SK-N-SH treated with all-trans-retinoic acid at 6 μM for 48 hours (cell line): Measurements from ENCODE around the gene HRH2.

Source experiments
- ATAC-seq: fragments of 200-7000 bp; cut with Tn5 transposase; 3 replicates; pipeline ENCODE4 v1.9.1; 2020; ENCODE audit warnings: mild to moderate bottlenecking, moderate library complexity
- ARNTL ChIP-seq: fragments of 450-650 bp; formaldehyde crosslinking; IDR thresholded peaks from 2 replicates; pipeline ENCODE4 v1.5.0; 2020; ENCODE audit warnings: low read depth, mild to moderate bottlenecking, moderate library complexity, borderline replicate concordance
- BACH2 ChIP-seq: fragments of 250-450 bp; sonication (Bioruptor Pico); IDR thresholded peaks from 2 replicates; pipeline ENCODE4 v1.9.0; 2021; ENCODE audit warnings: mild to moderate bottlenecking, borderline replicate concordance
- CSDC2 ChIP-seq: fragments of 250-450 bp; sonication (Bioruptor Pico); IDR thresholded peaks from 2 replicates; pipeline ENCODE4 v1.5.0; 2020; ENCODE audit warnings: mild to moderate bottlenecking, moderate library complexity
- CSRNP3 ChIP-seq: fragments of 250-450 bp; sonication (Bioruptor Pico); IDR thresholded peaks from 2 replicates; pipeline ENCODE4 v1.5.1; 2021; ENCODE audit warnings: mild to moderate bottlenecking, moderate library complexity
- ESRRG ChIP-seq: fragments of 250-450 bp; sonication (Bioruptor Pico); IDR thresholded peaks from 2 replicates; pipeline ENCODE4 v1.6.1; 2021; ENCODE audit warnings: mild to moderate bottlenecking
- ISL1 ChIP-seq: fragments of 250-450 bp; sonication (Bioruptor Pico); IDR thresholded peaks from 2 replicates; pipeline ENCODE4 v2.1.2; 2022; ENCODE audit warnings: mild to moderate bottlenecking, moderate library complexity
- OSR1 ChIP-seq: fragments of 250-450 bp; sonication (Bioruptor Pico); IDR thresholded peaks from 2 replicates; pipeline ENCODE4 v1.8.0; 2022; ENCODE audit warnings: moderate library complexity, mild to moderate bottlenecking, inconsistent platforms
- PATZ1 ChIP-seq: fragments of 250-450 bp; sonication (Bioruptor Pico); IDR thresholded peaks from 2 replicates; pipeline ENCODE4 v1.8.0; 2020; ENCODE audit warnings: mild to moderate bottlenecking, moderate library complexity, borderline replicate concordance
- PPARA ChIP-seq: fragments of 250-450 bp; sonication (Bioruptor Pico); IDR thresholded peaks from 2 replicates; pipeline ENCODE4 v1.5.0; 2020; ENCODE audit warnings: mild to moderate bottlenecking, borderline replicate concordance
- RARB ChIP-seq: fragments of 250-450 bp; sonication (Bioruptor Pico); IDR thresholded peaks from 2 replicates; pipeline ENCODE4 v1.8.0; 2021; ENCODE audit warnings: mild to moderate bottlenecking, moderate library complexity
- SNAI2 ChIP-seq: fragments of 250-450 bp; sonication (Bioruptor Pico); IDR thresholded peaks from 2 replicates; pipeline ENCODE4 v1.5.0; 2020; ENCODE audit warnings: mild to moderate bottlenecking, moderate library complexity
- TCF4 ChIP-seq: fragments of 250-450 bp; sonication (Bioruptor Pico); IDR thresholded peaks from 2 replicates; pipeline ENCODE4 v1.8.0; 2021; ENCODE audit warnings: mild to moderate bottlenecking, moderate library complexity, borderline replicate concordance
- TOX ChIP-seq: fragments of 250-450 bp; sonication (Bioruptor Pico); IDR thresholded peaks from 2 replicates; pipeline ENCODE4 v1.8.0; 2021; ENCODE audit warnings: mild to moderate bottlenecking, moderate library complexity, borderline replicate concordance
- ZC3H10 ChIP-seq: fragments of 250-450 bp; sonication (Bioruptor Pico); IDR thresholded peaks from 2 replicates; pipeline ENCODE4 v1.5.1; 2021; ENCODE audit warnings: mild to moderate bottlenecking, moderate library complexity
- ZFP3 ChIP-seq: fragments of 250-450 bp; sonication (Bioruptor Pico); IDR thresholded peaks from 2 replicates; pipeline ENCODE4 v1.5.0; 2020; ENCODE audit warnings: mild to moderate bottlenecking, moderate library complexity
- ZFP30 ChIP-seq: fragments of 450-650 bp; formaldehyde crosslinking; IDR thresholded peaks from 2 replicates; pipeline ENCODE4 v1.5.0; 2022; ENCODE audit warnings: mild to moderate bottlenecking, moderate library complexity
- ZNF565 ChIP-seq: fragments of 450-650 bp; formaldehyde crosslinking; conservative IDR thresholded peaks from 2 replicates; pipeline ENCODE4 v1.5.0; 2020; ENCODE audit warnings: low read depth, mild to moderate bottlenecking, moderate library complexity
- ZNF70 ChIP-seq: fragments of 450-650 bp; formaldehyde crosslinking; IDR thresholded peaks from 2 replicates; pipeline ENCODE4 v1.5.0; 2020; ENCODE audit warnings: mild to moderate bottlenecking, moderate library complexity
- TF ChIP-seq, protein P1 (sequence below): fragments of 250-450 bp; sonication (Bioruptor Pico); IDR thresholded peaks from 2 replicates; pipeline ENCODE4 v1.5.1; 2020; ENCODE audit warnings: low read depth, mild to moderate bottlenecking, moderate library complexity
- TF ChIP-seq, protein P2 (sequence below): fragments of 250-450 bp; sonication (Bioruptor Pico); IDR thresholded peaks from 2 replicates; pipeline ENCODE4 v1.5.0; 2020; ENCODE audit warnings: mild to moderate bottlenecking, moderate library complexity

Gene HRH2

GRCh38 chr5:175680020-175680419 lies 22.1 kb downstream of the HRH2 start:
- no peak for ATAC-seq
- TF ChIP-seq, protein P1, sequence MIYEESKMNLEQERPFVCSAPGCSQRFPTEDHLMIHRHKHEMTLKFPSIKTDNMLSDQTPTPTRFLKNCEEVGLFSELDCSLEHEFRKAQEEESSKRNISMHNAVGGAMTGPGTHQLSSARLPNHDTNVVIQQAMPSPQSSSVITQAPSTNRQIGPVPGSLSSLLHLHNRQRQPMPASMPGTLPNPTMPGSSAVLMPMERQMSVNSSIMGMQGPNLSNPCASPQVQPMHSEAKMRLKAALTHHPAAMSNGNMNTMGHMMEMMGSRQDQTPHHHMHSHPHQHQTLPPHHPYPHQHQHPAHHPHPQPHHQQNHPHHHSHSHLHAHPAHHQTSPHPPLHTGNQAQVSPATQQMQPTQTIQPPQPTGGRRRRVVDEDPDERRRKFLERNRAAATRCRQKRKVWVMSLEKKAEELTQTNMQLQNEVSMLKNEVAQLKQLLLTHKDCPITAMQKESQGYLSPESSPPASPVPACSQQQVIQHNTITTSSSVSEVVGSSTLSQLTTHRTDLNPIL (CRISPR knock-in tag): no peak
- no peak for TF ChIP-seq ZFP3
- TF ChIP-seq, all 23 proteins: peak for 0

DNA sequence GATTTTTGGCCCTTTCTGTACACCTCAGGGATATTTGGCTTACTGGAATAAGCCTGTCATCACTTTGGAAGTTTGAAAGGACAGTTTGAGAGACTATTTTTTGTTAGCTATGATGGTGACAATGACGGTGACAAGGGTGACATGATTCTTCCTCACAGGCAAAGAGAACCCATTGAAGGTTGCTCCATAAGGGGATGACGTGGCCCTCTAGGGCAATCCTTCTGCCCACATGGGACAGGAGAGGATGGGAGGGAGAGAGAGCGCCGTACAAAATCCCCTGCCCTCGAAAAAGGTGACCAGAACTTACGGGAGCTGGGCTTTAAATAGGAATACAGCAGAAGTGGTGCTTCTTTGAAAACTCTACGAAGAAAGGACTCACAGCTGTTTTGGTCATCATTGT lies 22.6 kb downstream of the HRH2 start:
- ATAC-seq: no peak
- no peak for TF ChIP-seq ZC3H10 (CRISPR knock-in tag)
- no peak for TF ChIP-seq ZNF565 (CRISPR knock-in tag)
- no peak for TF ChIP-seq CSDC2 (CRISPR knock-in tag)
- no peak for TF ChIP-seq SNAI2 (CRISPR knock-in tag)
- TF ChIP-seq ESRRG (CRISPR knock-in tag): no peak
- TF ChIP-seq TCF4 (CRISPR knock-in tag): no peak
- TF ChIP-seq RARB (CRISPR knock-in tag): no peak
- no peak for TF ChIP-seq CSRNP3 (CRISPR knock-in tag)

DNA sequence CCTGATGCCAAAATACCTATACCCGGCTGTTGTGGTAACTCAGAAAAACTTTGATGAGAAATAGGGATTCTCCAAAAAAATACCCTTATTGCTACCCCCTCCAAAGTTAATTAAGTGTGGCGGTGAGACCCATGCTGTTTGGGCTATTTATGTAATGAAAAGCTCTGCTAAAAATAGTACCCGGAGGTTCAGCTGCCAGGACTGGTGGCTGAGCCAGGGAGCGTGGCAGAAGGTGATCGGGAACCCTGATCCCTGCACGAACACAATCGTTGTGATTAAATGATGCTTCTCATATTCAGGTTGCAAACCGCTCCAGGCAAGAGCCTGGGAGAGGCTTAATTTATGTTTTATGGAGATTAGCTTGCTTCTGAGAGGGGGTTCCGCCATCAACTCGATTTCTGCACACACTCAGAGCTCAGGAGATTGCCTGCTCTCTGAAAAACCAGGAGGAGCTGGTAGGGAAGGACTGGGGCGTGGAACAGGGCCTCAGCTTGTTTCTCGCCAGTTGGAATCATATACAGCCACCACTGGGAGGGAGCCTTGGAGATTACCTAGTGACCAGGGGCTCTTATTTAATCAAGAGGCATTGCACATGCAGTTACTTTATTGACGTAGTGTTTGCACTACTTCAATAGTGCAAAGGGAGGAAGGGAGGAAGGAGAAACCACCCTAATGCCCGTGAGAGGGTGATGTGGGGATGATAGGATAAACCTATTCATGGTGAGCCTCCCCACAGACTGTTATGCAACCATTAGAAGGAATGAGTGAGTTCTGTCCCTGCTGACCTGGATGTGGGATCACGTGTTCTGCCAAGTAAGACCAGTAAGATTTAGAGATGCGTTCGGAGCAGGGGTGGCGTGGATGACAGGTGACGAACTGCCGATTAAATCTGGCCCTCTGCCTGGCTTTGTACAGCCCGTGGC lies 23.4 kb downstream of the HRH2 start:
- TF ChIP-seq TCF4 (CRISPR knock-in tag): no peak
- no peak for TF ChIP-seq OSR1 (CRISPR knock-in tag)
- TF ChIP-seq PATZ1: no peak
- TF ChIP-seq, protein P2, sequence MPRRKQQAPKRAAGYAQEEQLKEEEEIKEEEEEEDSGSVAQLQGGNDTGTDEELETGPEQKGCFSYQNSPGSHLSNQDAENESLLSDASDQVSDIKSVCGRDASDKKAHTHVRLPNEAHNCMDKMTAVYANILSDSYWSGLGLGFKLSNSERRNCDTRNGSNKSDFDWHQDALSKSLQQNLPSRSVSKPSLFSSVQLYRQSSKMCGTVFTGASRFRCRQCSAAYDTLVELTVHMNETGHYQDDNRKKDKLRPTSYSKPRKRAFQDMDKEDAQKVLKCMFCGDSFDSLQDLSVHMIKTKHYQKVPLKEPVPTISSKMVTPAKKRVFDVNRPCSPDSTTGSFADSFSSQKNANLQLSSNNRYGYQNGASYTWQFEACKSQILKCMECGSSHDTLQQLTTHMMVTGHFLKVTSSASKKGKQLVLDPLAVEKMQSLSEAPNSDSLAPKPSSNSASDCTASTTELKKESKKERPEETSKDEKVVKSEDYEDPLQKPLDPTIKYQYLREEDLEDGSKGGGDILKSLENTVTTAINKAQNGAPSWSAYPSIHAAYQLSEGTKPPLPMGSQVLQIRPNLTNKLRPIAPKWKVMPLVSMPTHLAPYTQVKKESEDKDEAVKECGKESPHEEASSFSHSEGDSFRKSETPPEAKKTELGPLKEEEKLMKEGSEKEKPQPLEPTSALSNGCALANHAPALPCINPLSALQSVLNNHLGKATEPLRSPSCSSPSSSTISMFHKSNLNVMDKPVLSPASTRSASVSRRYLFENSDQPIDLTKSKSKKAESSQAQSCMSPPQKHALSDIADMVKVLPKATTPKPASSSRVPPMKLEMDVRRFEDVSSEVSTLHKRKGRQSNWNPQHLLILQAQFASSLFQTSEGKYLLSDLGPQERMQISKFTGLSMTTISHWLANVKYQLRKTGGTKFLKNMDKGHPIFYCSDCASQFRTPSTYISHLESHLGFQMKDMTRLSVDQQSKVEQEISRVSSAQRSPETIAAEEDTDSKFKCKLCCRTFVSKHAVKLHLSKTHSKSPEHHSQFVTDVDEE (CRISPR knock-in tag): no peak
- no peak for TF ChIP-seq ZC3H10 (CRISPR knock-in tag)
- no peak for TF ChIP-seq CSRNP3 (CRISPR knock-in tag)
- TF ChIP-seq ZNF565 (CRISPR knock-in tag): no peak
- no peak for TF ChIP-seq ZNF70
- TF ChIP-seq, protein P1 (CRISPR knock-in tag): no peak
- no peak for TF ChIP-seq RARB (CRISPR knock-in tag)
- TF ChIP-seq CSDC2 (CRISPR knock-in tag): no peak
- no peak for TF ChIP-seq SNAI2 (CRISPR knock-in tag)
- no peak for TF ChIP-seq ZFP3
- TF ChIP-seq ISL1: no peak
- TF ChIP-seq TOX (CRISPR knock-in tag): no peak
- no peak for TF ChIP-seq BACH2 (CRISPR knock-in tag)
- no peak for TF ChIP-seq ZFP30 (CRISPR knock-in tag)
- TF ChIP-seq PPARA (CRISPR knock-in tag): no peak
- TF ChIP-seq ARNTL (CRISPR knock-in tag): no peak
- ATAC-seq: no peak
